ENCODE data around the gene PIGC.

PIGC gene

GRCh38 chr1:172397221-172397620 is 46.6 kb downstream of the PIGC start:
- DNase-seq, result no peak

DNA sequence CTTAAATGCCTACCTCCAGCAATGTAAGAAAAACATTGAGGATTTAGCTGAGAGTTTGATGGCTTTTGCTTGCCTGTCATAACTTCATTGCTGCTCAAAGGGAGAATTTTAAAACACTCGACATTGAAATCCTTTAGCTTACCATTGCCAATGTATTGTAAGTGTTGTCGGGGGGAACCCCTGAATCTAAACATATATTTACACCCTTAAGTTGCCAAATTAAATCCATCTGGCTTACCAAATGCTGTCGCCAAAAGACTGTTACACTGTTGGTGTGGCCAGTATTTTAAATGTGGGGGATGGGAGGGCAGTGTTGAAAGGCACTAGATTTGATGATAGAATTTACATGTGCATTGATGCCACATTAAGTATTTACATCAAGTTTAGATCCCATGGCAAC is 48.3 kb downstream of the PIGC start:
- DNase-seq, result no peak

- no peak for DNase-seq
Measured at GRCh38 chr1:172394811-172395210, 49.1 kb downstream of the PIGC start.

DNA sequence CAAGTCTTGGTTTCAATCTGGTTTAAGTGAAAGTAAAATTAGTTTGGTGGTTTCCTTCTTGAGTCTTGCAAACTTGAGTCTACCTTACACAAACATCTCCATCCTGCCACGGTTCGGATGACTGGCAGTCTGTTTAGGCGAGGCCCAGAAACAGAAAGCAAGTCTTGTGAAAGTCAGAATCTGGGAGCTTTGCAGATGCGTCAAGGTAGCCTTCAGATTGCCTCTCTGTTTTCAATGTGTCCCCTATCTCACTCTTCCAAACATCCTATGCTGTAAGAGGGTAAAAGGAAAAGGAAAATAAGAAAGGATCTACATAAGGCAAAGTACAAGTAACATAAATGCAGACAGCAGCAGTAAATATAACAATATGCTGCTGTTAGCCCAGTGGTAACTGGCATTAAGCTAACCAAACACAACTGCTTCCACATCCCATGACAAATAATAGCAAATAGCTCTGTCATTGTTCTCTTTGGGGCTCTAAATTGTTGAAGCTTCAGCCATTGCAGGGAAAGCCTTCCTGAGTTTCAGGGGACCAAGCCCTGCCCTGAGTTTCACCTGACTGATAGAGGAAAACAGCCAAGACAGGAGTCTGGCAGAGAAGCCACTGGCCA is 49.6 kb downstream of the PIGC start:
- peak; percentile 90 for DNase-seq

DNA sequence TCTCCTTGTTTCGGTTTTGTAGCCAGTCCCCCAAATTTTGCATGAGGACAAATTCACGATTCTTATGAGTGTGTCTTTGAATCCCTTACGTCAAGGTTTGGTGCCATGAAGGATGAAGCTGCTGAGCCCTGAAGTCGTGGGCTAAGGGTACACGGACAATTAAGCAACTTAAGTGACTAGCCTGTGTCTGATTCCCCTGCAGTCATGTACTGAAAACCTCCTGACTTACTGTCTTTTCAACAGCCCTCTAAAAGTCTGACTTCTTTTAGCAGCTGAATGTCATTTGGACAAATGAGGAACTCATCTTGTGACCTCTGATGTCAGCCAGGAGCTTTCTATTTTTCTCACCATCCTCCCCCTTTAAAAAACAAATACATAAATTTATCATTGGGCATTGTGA is 50.5 kb downstream of the PIGC start:
- peak; percentile 87 for DNase-seq

- no peak for DNase-seq
Measured at GRCh38 chr1:172391976-172392375, 51.9 kb downstream of the PIGC start.
